Tibial artery (tissue), 4 donors: ENCODE data around the gene RIN1.

ENCODE experiments used
- DNase-seq, 2 donors: peaks; one replicate each; pipeline ENCODE4 v3.0.0-alpha.2; 2019
- H3K27ac ChIP-seq, 2 donors: fragments of 200-600 bp; sonication (generic) in 1 of 2; 1 replicate in 1 of 2; 2 replicates in 1 of 2; pipeline ENCODE4 v1.5.1; 2018 to 2019; ENCODE audit warnings: mild to moderate bottlenecking in 1 of 2
- H3K27me3 ChIP-seq, 2 donors: fragments of 200-600 bp; sonication (generic) in 1 of 2; one replicate each; pipeline versions ENCODE4 v1.5.1 to v1.6.0; 2016 to 2019
- H3K36me3 ChIP-seq, 3 donors: fragments of 200-600 bp; sonication (generic) in 2 of 3; one replicate each; pipeline ENCODE4 v1.5.1; 2016 to 2019; ENCODE audit warnings: mild to moderate bottlenecking in 2 of 3
- H3K4me1 ChIP-seq, 4 donors: fragments of 200-600 bp; sonication (generic) in 2 of 4; 1 replicate in 3 of 4; 2 replicates in 1 of 4; pipeline ENCODE4 v1.5.1; 2016 to 2019
- H3K4me3 ChIP-seq, 2 donors: fragments of 200-600 bp; sonication (generic) in 1 of 2; 1 replicate in 1 of 2; 2 replicates in 1 of 2; pipeline ENCODE4 v1.5.1; 2018 to 2019; ENCODE audit warnings: mild to moderate bottlenecking in 2 of 2
- H3K9me3 ChIP-seq, 3 donors: fragments of 200-600 bp; sonication (generic) in 1 of 3; one replicate each; pipeline ENCODE4 v1.5.1; 2016 to 2019
- intact Hi-C: fragments of 100-400 bp; cut with DNase I; formaldehyde crosslinking; loops from one replicate; pipeline ENCODE4 v1.15.0; 2023; ENCODE audit warnings: low total_unique reads
- TF ChIP-seq, protein P1 (sequence below), 2 experiments: fragments of 200-600 bp in 1 of 2; fragments of 450-650 bp in 1 of 2; IDR thresholded peaks; one replicate each; pipeline ENCODE4 v1.5.1; 2017 to 2019; ENCODE audit warnings: antibody characterized with exemption in 2 of 2, mild to moderate bottlenecking in 1 of 2, moderate library complexity in 1 of 2

The RIN1 gene

DNA sequence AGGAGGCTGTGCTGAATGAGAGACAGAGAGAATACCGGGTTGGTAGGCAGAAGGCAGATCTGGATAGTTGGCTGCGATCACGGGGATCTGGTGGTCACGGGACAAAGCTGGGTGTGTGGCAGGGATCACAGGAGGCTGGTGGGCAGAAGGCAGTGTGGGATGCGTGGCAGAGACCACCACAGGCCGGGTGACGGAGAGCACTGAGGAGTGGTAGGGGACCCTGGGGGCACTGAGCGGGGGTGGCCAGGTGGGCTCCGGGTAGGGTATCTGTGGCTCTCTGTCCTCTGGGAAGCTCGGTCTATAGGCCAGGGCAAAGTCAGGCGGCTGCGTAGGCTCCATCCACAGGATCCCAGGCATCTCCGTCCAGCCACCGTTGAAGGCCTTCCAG lies 20.7 kb downstream of the RIN1 start:
- intact Hi-C loops, result no loop called here

DNA sequence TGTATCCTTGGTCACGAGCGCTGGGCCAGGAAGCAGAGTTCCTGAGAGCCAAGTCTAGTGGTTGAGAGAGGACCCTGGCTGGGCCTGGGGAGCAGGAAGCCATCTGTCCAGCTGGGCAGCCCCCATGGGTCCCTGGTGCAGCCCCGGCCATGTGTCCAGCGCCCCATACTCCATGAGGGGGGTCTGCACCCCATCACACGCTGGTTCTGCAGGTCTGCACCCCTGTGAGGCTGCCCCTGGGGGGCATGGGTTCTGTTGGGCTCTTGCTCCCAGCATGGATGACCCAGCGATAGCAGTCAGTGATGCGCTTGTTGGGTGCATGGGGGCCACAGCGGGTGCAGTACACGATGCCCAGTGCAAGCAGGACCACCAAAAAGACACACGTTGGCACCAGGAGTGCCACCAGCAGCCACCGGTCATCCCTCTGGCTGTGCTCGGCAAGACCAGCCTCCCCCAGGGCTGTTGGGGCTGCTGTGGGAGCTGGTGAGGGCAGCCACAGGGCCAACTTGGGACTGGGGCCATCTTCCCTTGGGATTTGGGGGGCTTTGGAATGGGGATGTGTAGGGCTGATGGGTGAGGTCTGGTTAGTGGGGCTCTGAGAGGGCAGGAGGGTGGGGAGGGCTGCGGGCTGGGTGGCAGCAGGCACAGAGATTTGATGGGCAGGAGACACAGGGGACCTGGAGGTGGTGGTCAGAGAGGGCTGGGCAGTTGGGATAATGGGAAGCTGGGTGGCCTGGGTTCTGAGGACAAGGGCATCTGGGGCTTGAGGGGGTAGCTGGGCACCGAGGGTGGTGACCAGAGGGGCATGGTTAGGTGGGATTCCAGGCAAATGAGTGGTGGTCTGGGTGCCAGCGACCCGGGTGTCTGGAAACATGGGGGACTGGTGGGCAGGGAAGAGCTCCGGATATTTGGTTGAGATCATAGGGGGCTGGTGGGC lies 21.4 kb downstream of the RIN1 start:
- Histone ChIP-seq H3K4me3 (peak overlapping the region; percentile 44 to 59), H3K27ac (no peak overlapping the region), H3K9me3 (no peaks in the 10 kb centered on the region), H3K4me1 (peaks cover 0 to 50% (median 35%) of the 10 kb centered on the region in 4 donors), H3K36me3 (no peaks in the 10 kb centered on the region), H3K27me3 (peaks cover 0 to 44% of the 10 kb centered on the region in 2 donors)
- intact Hi-C loops, result loop anchor here (5.0 kb wide), 2 partner anchors 32 to 72 kb away; partner anchors contain the start of genes B4GAT1 and BRMS1
- TF ChIP-seq, protein P1, sequence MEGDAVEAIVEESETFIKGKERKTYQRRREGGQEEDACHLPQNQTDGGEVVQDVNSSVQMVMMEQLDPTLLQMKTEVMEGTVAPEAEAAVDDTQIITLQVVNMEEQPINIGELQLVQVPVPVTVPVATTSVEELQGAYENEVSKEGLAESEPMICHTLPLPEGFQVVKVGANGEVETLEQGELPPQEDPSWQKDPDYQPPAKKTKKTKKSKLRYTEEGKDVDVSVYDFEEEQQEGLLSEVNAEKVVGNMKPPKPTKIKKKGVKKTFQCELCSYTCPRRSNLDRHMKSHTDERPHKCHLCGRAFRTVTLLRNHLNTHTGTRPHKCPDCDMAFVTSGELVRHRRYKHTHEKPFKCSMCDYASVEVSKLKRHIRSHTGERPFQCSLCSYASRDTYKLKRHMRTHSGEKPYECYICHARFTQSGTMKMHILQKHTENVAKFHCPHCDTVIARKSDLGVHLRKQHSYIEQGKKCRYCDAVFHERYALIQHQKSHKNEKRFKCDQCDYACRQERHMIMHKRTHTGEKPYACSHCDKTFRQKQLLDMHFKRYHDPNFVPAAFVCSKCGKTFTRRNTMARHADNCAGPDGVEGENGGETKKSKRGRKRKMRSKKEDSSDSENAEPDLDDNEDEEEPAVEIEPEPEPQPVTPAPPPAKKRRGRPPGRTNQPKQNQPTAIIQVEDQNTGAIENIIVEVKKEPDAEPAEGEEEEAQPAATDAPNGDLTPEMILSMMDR (IDR thresholded peaks at IDR 0.05), result no peak
- no peak for DNase-seq

More for the DNA sequence above, 20.7 kb downstream of the RIN1 start:
- Histone ChIP-seq H3K9me3 (no peaks in the 10 kb centered on the region), H3K27me3 (peaks cover 0 to 44% of the 10 kb centered on the region in 2 donors), H3K4me1 (peaks cover 0 to 50% (median 35%) of the 10 kb centered on the region in 4 donors), H3K4me3 (peak overlapping the region; percentile 44 to 59), H3K27ac (no peak overlapping the region), H3K36me3 (no peaks in the 10 kb centered on the region)
- TF ChIP-seq, protein P1 (IDR thresholded peaks at IDR 0.05), result no peak
- no peak for DNase-seq

- intact Hi-C loops, result loop anchor here (5.0 kb wide), 2 partner anchors 33 to 73 kb away; partner anchors contain the start of genes B4GAT1 and BRMS1
- Histone ChIP-seq H3K27me3 (peaks cover 0 to 44% of the 10 kb centered on the region in 2 donors), H3K9me3 (no peaks in the 10 kb centered on the region), H3K4me3 (peak overlapping the region in 1 of 2 donors; percentile 58), H3K4me1 (peaks cover 0 to 50% (median 35%) of the 10 kb centered on the region in 4 donors), H3K27ac (peak overlapping the region; percentile 57 to 69), H3K36me3 (no peaks in the 10 kb centered on the region)
- TF ChIP-seq, protein P1 (IDR thresholded peaks at IDR 0.05), result no peak
- no peak for DNase-seq
Observed at GRCh38 chr11:66314186-66314501, 22.1 kb downstream of the RIN1 start.

GRCh38 chr11:66313321-66314185 lies 22.7 kb downstream of the RIN1 start:
- TF ChIP-seq, protein P1 (IDR thresholded peaks at IDR 0.05), result no peak
- peak overlapping the region; percentile 49 to 58 for H3K4me3 ChIP-seq
- no peaks in the 10 kb centered on the region for H3K36me3 ChIP-seq
- peak overlapping the region; percentile 57 to 69 for H3K27ac ChIP-seq
- H3K4me1 ChIP-seq, result peaks cover 0 to 44% (median 35%) of the 10 kb centered on the region in 4 donors
- intact Hi-C loops, result loop anchor here (5.0 kb wide), 2 partner anchors 34 to 74 kb away; partner anchors contain the start of genes B4GAT1 and BRMS1
- H3K27me3 ChIP-seq, result peaks cover 0 to 44% of the 10 kb centered on the region in 2 donors
- DNase-seq, result no peak
- no peaks in the 10 kb centered on the region for H3K9me3 ChIP-seq
